D341Med (cell line): Measurements from ENCODE around the gene NNT.
"Not testable (repeated sequence)": the region's sequence is repeated elsewhere in the genome, so short reads cannot be mapped to it uniquely, and the experiment has no call there.

Experiments
- DNase-seq: peaks from one replicate; pipeline ENCODE4 v3.0.0; 2012; ENCODE audit warnings: low spot score

The NNT gene

DNA sequence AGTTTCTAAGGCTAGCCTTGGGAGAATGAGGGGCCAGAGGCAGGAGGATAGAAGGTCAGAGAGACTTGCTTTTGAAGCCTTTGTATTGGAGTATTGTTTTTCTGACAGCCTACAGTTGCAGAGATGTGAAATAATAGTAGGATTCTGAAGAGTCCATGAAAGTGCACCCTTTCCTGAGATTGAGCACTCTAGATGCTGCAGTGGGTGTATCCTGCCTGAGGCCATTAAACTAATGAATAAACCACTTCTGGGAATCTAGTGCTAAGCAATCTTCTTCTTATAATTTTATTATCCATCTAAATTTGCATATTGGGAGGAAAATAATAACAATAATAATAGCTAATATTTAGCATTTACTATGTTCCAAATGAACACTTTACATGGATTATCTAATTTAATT lies 19.3 kb upstream of the NNT start:
- no peak for DNase-seq

GRCh38 chr5:43584166-43584699 lies 18.7 kb upstream of the NNT start:
- DNase-seq, result no peak

GRCh38 chr5:43588842-43589241 lies 14.1 kb upstream of the NNT start:
- no peak for DNase-seq

DNA sequence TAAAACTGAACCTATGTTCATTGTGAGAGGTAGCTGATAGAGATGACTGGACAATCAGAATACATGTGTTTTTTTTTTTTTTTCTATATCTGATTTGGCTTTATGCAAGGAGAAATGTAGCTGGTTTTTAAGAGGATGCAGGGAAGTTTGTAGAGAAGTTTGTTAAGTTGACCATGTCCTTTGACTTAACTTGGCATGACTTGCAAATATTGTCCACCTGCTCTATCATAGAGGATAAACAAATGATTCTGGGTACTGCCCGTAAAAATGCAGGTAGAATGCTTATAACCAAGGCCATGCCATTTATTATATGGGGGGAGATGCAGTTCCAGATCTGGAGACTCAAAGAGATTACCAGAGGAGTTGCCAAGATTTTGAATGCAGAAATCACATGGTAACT lies 13.7 kb upstream of the NNT start:
- DNase-seq, result no peak

DNA sequence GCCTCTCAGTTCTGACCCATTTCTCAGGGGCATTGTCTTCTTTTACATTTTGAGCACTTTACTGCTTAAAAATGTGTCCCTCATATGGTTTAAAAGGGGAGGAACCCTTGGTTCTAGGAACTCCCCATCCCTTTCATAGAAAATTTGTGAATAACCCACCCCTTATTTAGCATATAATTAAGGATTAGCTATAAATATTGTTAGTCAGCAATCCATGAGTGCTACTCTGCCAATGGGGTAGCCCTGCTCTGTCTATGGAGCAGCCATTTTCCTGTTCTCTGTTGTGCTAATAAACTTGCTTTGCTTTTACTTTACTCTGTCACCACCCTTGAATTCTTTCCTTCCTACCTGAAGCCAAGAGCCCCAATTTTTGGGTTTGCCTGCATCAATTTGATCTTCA lies 12.3 kb upstream of the NNT start:
- no peak for DNase-seq

DNA sequence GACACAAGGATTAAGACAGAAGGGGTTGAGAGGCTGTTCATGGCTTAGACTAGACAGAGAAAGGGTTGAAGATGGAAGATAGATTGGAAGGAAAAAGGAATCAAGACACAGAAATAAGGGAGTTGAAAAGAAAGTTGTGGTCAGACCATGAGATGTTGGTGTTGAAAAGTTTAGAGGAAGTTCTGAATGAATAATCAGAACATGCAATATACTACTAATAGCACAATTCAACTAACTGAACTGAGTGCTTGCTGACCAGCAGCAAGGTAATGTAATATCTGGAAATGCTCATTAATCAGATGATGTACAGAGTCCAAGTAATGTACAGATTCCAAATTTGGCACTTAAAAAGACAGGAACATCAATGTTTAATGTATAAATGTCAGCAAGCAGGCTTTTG lies 10.6 kb upstream of the NNT start:
- no peak for DNase-seq

DNA sequence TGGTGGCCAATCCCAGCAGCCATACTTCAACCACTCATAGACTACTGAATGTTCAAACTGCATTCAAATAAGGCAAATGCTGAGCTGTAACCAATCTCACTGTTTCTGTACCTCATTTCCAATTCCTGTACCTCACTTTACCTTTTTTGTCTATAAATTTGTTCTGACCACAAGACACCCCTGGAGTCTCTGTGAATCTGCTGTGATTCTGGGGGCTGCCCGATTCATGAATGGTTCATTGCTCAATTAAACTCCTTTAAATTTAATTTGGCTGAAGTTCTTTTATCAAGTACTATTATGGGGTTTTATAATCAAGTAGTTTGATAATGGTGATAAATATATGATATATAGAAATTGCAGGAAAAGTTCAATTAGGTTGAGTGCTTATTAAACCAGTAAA lies 4.1 kb upstream of the NNT start:
- not testable (repeated sequence) for DNase-seq

DNA sequence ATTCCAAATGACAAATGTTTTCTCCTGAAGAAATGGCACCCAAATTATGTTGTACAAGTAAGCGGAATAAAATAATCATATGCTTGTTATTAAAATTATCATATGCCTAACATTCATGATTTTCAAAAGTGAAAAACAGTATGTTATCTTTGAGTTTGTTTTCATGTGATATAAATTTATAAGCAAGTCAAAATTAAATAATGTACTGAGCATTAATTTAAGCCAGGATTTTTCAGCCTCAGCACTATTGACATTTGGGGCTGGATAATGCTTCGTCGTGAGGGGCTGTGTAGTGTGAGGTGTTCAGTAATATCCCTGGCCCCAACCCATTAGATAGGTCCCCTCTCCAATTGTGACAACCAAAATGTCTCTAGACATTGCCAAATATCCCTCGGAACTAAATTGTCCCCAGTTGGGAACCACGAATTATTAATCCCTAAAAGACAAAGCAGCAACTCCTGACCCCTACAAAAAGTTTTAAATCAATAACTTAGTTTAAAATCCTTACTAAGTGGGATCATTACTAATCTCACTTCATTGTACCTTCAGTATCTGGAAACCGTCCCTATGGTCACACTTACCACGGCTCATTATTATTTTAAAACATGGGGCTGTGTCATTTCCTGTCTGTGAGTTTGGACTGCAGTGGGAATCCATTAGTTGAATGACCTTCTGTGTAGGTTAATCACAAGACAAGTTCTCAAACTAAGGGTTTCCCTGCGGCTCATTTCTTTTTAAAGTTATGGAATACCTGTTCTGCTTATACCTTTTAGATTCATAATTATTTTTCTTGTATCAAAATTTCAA lies 1.3 kb upstream of the NNT start:
- DNase-seq, result no peak

DNA sequence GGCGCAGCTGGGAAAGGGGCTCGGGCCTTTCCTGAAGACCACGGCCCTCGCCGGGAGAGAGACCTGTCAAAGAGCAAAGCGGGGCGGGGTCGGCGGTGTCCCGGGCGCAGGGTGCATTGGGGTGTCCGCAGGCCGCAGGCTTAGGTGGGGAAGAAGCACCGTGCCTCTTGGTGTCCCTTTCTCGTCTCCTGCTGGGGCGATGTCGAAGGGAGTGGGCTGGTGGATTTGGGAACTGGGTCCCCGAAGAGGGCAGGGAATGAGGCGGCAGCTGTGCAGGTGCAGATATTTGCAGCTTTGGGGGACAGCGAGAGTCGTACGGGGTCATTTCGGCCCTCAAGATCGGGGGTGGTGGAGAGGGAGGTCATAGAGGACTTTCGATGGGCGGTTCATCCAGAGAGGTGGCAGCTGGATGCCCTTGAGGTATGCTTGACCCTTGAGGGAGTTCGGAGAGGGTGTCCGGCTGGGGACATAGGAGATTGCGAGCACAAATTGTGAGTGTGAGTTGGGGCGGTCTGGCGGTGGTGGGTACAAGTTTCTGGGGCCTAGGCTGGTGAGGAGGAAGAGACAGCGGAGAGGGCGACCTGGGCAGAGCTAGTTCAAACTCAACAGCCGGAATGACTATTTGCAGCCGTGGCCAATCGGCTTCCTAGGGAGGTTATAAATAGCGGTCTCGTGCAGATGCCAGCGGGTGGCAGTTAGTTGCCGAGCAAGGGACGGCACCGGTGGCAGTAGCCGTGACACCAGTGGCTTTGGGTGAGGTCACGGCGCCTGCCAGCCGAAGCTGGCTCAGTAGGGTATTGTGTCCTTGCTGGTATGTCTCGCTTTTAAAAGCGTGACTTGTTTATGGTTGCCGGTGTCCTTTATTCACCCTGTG lies 601 bp downstream of the NNT start:
- peak; percentile 80 for DNase-seq

DNA sequence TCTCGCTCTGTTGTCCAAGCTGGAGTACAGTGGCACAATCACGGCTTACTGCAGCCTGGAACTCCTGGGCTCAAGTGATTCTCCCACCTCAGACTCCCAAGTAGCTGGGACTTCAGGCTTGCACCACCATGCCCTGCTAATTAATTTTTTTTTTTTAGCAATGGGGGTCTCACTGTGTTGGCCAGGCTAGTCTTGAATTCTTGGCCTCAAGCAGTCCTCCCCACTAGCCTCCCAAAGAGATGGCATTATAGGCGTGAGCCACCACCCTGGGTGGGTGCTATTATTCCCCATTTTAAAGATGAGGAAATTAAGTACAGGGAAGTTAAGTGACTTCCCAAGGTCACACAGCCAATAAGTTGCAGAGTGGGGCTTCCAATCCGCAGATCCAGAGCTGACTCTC lies 1.7 kb downstream of the NNT start:
- DNase-seq, result no peak

DNA sequence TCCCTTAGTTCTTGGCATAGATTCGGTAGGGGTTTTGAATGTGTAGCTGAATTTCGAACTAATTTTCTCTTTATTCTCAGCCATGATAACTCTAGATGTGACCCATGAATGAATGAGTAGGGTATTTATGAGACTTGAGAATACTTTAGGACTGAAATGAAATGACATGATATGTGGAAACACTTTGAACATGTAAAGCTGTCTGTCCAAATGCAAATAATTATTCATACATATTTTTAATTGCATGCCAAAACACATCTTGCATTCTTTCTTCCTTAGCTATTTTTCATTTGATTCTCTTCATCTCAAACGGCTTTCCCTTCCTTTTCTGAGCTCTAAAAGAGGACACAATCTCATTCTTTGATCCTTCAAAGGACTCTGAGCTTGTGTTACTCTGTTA lies 3.4 kb downstream of the NNT start:
- DNase-seq, result no peak

GRCh38 chr5:43608406-43608805 lies 5.4 kb downstream of the NNT start:
- no peak for DNase-seq

DNA sequence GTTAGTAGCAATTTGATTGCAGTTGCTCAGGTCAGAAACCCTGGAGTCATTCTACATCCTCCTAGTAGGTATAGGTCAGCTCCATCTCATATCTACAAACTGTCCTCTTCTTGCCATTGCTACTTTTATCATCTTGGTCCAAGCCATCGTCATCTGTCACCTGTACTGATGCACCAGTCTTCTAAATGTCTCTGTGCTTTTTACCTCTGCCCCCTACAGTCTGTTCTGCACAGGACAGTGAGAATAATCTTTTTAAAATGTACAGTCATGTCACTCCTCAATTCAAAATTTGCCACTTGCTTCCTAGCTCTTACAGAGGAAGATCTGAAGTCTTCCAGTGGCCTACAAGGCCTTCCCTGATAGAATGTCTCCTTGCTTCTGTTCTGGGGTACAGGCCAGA lies 6.8 kb downstream of the NNT start:
- peak; percentile 38 for DNase-seq

- DNase-seq, result no peak
Observed at GRCh38 chr5:43613370-43613769, 10.4 kb downstream of the NNT start.

DNA sequence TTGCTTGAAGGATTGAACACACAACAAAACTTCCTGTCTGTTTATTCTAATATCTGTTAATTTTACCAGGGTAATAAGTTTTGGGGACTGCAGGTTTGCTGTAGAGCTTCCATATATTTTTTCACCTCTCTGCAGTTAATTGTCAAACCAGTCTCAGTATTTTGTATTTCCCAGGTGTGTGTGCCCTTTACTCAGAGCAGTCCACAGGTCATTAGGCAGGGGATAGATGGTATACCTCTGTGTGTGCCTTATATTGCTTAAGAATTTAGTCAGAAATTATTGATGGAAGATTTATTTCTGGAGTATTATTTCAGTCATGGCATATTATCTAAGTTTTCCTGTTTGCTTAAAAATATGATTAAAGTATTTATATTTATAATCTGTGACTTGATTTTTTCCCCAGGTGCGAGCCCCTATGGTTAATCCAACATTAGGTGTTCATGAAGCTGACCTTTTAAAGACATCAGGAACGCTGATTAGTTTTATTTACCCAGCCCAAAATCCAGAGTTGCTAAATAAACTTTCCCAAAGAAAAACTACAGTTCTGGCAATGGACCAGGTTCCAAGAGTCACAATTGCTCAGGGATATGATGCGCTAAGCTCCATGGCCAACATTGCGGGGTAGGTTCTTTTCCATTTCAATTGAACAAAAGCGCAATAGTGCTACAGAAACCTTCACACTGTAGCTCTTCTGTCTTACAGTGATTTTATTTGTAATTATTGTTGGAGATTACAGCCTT lies 12.6 kb downstream of the NNT start:
- DNase-seq, result no peak

DNA sequence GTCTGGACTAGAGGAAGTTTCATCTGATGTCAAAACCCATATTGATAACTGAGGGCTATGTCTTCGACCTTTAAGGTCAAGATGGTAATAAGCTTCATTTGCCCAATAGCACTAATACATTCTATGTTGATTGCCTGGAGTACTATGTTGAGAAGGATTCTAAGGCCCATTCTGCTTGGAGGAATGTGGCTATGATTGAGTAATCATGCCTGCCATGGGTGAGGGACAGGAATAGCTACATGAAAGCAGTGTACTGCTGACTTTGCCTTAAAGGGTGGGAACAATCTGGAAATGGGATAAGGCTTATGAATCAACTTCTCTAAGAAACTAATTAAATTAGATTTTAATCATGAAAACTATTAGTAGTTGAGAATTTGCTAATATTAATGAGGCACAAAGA lies 13.6 kb downstream of the NNT start:
- DNase-seq, result no peak

- DNase-seq, result no peak
Observed at GRCh38 chr5:43619380-43619779, 16.4 kb downstream of the NNT start.

DNA sequence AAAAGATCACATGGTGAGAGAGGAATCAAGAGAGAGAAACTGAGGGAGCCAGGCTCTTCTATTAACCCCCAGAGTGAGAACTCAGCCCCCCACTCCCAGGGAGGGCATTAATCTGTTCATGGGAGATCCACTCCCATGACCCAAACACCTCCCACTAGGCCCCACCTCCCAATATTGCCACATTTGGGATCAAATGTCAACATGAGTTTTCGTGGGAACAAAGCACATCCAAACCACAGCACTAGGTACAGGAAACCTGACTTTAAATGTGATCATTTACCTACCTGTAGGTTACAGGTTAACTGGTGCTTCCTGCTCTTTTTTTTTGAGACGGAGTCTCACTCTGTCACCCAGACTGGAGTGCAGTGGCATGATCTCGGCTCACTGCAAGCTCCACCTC lies 16.9 kb downstream of the NNT start:
- DNase-seq, result no peak

DNA sequence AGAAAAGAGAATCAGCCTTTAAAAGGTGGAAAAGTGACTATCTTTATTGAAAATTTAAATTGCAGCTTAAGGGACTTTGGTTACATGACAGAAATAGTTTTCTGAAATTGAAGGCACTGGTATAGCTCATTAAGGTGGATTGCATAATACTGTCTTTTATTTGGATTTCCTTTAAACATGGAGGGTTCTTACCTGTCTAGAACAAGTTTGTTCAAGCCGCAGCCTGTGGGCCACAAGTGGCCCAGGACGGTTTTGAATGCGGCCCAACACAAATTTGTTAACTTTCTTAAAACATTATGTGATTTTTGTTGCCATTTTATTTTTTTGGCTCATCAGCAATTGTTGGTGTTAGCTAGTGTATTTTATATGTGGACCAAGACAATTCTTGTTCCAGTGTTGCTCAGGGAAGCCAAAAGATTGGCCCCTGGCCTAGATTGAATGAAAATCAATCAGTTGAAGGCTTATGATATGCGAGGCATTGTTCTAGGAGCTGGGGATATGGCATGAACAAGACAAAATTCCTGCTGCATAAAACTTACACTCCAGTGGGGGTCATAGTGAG lies 18.0 kb downstream of the NNT start:
- no peak for DNase-seq

- DNase-seq, result no peak
Observed at GRCh38 chr5:43622074-43622473, 19.1 kb downstream of the NNT start.

DNA sequence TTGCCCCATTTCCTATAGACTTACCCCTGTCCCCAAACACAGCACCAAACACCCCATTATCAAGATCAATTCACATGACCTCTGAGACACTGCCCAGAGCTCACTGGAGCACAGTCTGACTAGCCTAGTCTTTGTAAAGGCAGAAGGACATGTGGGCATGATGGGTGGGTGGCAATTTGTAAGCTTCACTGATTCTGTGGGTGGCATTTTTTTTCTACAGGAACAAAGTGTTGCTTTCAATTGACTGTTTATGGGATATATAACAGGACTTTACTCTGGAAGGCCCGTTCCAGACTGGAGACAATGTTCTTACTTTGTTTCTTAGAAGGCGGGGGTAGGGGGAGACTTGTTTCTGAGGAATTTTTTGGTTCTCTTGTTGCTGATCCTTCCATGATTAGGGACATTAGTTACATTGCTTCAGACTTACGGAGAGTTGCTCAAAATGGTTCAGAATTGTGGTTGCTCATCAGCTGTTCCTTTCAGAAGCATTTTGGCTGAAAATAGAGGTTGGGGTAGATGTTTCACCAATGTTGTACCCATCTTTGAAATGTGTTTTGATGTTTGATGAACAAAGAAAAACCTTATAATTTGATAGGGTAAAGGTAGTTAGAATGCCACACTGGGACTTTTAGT lies 20.2 kb downstream of the NNT start:
- DNase-seq, result no peak

- DNase-seq, result peak; percentile 70
Observed at GRCh38 chr5:43627028-43627427, 24.0 kb downstream of the NNT start.
